ENCODE results near the gene PSORS1C1.

DNA sequence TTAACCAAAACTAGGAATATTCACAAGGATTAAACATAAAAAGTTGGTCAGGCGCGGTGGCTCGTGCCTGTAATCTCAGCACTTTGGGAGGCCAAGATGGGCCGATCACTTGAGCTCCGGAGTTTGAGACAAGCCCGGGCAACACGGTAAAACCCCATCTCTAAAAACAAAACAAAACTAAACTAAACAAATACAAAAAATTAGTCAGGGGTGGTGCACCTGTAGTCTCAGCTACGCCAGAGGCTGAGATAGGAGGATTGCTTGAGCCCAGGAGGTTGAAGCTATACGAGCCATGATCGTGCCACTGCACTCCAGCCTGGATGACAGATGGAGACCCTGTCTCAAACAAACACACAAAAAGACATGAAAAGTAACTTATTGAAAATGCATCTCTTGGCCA is 21.1 kb downstream of the PSORS1C1 start:
- TF ChIP-seq, protein P1, sequence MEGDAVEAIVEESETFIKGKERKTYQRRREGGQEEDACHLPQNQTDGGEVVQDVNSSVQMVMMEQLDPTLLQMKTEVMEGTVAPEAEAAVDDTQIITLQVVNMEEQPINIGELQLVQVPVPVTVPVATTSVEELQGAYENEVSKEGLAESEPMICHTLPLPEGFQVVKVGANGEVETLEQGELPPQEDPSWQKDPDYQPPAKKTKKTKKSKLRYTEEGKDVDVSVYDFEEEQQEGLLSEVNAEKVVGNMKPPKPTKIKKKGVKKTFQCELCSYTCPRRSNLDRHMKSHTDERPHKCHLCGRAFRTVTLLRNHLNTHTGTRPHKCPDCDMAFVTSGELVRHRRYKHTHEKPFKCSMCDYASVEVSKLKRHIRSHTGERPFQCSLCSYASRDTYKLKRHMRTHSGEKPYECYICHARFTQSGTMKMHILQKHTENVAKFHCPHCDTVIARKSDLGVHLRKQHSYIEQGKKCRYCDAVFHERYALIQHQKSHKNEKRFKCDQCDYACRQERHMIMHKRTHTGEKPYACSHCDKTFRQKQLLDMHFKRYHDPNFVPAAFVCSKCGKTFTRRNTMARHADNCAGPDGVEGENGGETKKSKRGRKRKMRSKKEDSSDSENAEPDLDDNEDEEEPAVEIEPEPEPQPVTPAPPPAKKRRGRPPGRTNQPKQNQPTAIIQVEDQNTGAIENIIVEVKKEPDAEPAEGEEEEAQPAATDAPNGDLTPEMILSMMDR (IDR thresholded peaks at IDR 0.05 in 8 of 11, conservative IDR thresholded peaks at IDR 0.05 in 3 of 11): no peak
- TF ChIP-seq POLR2A (IDR thresholded peaks at IDR 0.05): no peak

Measured in spleen (tissue), 7 donors.